ENCODE results near the gene PIH1D1. TPM values are rescaled to one million over a fixed set of nuclear protein-coding genes. Genes with fewer than 3 reads are reported as not detected.

The PIH1D1 gene
- total RNA-seq, 1 donor from 2014 or later: 73.2 TPM

DNA sequence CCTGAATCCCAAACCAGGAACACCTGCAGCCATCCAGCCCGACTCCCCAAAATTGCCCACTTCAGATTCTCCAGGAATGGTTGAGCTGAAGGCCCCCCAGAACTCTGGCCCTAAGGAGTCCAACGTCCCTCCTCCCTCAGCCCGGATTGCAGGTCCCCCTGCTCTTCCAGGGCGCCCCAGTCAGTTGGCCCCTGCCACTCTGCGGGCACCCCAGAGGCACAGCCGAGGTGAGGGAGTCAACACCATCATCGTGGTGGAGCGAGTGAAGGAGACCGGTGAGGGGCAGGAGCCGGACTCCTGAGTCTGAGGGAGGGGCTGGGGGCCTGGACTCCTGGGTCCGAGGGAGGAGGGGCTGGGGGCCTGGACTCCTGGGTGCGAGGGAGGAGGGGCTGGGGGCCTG lies 24.3 kb downstream of the PIH1D1 start:
- no peak for ATAC-seq
- DNase-seq (ENCODE audit: low spot score): no peak
- intact Hi-C loops (cut with DNase I): no loop called here

DNA sequence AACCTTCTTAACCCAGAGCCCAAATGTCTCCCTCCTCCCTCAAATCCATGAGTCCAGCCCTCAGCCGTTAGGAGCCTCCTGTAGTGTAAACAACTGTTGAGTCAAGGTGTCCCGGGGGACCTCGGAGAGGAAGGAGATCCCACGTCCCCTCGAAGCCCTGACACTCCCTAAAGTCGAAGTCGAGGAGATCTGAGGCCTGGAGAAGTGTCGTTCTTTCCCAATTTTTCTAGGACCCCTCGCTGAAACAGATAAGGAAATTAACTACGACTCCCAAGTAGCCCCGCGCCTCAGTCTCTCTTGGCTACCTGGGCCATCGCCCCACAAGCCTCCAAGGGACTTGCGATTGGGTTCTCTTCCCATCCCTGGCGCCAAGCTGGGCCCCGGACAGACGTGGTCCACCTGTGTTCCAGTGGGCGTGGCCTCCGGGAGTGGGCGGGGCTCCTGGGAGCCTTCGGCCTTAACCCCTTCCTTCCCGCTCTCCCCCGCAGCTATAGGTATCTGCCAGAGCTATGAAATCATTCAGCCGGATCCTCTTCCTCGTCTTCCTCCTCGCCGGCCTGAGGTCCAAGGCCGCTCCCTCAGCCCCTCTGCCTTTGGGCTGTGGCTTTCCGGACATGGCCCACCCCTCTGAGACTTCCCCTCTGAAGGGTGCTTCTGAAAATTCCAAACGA lies 25.6 kb downstream of the PIH1D1 start:
- ATAC-seq (no peak), DNase-seq (ENCODE audit: low spot score) (no peak)
- intact Hi-C loops (cut with DNase I): no loop called here

DNA sequence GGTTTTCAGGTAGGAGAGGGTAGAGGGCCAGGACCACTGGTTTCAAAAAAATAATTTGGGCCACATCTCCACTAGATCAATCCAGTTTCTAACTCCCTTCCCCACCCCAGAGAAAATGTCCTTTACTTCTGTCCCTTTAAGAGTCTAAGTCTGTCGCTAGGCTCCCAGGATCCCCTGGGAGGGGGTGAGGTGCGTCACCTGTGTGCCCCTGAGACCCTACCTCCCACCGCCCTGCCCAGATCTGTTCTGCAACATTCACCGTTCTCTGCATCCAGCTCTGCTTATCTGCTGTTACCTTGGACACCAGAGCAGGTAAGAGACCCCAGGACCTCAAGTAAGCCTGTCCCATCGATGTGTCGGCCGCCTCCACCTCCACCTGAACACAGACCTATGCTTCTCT lies 26.4 kb downstream of the PIH1D1 start, which contains the start of gene GFY:
GFY (plus strand) TSS at position 211 of the 400 bp plus-strand sequence. CDS start 1,043 bp downstream, outside the sequence.
- intact Hi-C loops (cut with DNase I): no loop called here
- DNase-seq (ENCODE audit: low spot score) (no peak), ATAC-seq (no peak)

DNA sequence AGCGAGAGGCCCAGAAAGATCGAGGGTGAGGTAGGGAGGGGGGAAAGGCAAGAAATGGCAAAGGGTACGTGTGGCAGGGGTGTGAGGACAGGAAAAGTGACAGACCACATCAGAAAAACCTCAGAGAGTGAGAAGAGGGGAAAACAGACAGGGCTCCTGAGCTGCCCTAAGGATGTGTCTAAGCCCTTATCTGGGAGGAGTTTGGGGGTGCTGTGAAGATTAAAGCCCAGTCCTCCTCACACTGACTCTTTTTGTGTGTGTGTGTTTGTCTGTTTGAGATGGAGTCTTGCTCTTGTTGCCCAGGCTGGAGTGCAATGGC lies 27.7 kb downstream of the PIH1D1 start:
- intact Hi-C loops (cut with DNase I): no loop called here
- ATAC-seq (no peak), DNase-seq (ENCODE audit: low spot score) (no peak)

DNA sequence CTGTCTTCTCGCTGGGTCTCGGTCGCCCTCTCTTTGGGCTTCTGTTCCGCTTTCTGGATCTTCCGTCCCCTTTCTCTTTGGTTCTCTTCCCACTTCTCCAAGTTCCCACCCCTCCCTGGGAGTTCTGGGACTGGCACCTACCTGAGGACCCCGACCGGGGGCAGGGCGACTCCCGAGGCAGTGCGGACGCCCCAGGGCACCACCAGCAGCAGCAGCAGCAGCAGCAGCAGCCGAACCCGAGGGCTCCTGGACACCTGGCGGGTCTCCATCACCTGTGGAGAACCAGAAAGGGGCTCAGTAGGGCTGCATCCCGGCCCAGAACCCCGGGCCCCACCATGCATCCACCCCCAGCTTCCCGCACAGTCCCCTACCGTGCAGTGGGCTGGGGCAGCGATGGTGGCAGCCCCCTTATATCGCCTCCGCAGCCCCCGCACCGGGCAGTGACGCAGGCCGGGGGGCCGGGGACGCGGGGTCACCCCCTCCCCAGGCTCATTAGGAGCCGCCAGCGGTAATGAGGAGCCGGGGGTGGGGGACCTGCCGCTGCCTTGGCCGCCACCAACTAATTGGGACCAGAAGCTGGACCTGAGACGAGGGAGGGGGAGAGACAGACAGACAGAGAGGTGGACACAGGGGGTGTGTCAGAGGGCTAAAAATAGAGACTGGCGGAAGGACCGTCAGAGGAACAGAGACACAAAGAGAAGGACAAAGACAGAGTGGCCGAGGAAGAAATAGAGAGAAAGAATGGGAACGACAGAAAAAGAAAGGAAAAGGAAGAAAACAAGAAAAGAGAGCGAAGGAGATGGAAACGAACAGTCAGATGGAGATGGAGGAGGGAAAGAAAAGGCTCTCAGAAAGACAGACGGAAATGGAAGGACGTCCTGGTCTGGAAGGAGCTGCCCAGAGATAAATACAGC lies 28.3 kb downstream of the PIH1D1 start, which contains the start of gene PTH2:
PTH2 (minus strand) TSS at position 371 of the 914 bp plus-strand sequence; CDS start at position 269, 102 bp downstream.
- ATAC-seq: no peak
- intact Hi-C loops (cut with DNase I): no loop called here
- no peak for DNase-seq (ENCODE audit: low spot score)

DNA sequence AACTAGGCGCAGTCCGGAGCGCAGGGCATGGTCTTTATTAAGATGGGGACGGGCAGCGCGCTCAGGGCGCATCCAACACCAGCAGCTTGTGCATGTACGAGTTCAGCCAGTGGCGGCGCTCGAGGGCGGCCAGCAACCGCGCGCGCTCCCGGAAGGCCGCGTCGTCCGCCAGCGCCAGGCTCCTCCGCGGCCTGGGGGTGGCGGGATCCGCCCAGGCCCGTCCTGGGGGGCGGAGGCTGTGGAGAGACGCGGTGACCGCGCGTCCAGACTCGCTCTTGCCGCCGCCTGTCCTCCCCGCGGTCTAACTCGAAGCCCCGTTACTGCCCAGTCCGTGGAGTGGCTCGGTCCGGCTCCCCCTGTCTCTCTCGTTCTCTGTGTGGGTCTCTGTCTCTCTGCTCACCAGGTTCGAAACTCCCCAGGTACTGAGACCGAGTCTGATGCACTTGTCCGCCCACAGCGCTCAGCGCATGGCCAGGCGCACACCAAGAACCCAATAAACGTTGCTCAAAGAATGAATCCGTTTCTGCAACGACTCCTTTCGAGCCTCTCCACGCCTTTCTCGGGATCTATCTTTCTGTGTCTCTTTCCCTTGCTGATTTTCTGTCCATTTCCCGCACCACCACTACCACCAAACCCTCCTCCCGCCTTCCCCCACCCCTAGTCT lies 29.1 kb downstream of the PIH1D1 start:
- intact Hi-C loops (cut with DNase I): no loop called here
- DNase-seq (ENCODE audit: low spot score): no peak
- ATAC-seq: no peak

DNA sequence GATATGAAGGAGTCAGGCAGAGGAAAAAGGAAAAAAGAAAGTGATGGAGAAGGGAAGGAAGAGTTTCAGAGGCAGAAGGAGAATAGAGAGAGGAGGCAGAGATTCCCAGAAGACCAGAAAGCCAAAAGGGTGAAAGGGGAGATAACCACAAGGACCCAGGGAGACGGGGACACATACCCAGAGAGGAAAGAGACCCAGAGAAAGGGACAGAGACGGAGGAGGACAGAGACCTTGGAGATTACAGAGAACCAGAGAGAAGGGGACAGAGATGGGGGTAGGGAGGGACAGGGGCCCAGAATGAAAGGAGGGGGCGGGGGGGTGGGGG lies 29.8 kb downstream of the PIH1D1 start:
- intact Hi-C loops (cut with DNase I): no loop called here
- DNase-seq (ENCODE audit: low spot score) (no peak), ATAC-seq (no peak)

DNA sequence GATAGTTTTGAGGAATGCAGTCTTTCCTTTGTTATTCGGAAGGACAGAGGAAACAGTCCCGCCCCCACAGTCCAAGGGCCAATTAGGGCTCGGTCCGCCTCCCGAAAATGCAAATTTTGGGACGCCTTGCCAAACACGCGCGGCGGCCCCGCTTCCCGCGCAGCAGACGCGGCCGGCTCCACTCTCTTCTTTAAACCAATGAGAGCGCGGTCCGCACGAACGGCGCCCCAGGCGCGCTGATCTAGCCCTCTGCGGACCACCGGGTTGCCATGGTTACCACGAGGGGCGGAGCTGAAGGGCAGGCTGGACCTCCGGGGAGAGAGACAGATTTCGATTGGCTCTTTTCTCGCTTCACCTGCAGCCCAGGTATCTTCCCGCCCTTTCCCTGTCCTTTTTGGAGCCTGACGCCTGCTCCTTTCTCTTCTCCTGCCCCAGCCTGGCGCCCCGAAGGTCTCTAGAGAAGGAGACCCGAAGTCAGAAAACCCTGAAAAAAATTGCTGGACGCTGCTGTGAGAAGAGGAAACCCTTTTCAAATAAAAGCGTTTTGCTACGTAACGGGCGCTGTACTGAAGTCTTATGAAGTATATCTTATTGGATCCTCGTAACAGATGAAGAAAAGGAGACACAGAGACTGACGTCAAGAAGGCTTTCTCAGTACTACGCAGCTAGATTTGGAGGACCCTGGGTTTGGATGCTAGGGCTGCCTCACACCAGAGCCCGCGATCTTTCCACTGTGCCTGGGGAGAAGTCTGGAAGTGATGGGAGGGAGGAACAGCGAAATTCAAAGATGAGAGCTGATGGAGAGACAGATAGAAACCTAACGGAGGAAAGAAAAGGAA lies 30.4 kb downstream of the PIH1D1 start:
- intact Hi-C loops (cut with DNase I): no loop called here
- ATAC-seq: peak; percentile 80
- peak; percentile 77 for DNase-seq (ENCODE audit: low spot score)

DNA sequence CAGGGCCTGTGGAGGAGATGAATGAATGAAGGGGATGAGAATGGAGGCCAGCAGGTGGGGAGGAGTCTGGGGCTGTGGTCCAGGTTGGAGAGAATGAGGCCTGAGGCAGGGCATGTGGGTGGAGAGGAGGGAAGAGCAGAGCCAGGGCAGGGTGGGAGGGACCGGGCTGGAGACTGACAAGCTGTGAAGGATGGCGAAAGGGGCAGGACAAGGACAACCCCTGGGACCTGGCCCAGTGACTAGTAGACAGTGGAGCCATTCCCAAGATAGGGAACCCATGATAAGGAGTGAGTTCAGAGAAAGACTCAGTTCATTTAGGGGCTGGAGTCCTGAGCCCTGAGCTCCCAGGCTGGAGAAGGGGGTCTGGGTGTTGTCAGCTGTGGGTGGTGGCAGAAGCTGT lies 31.4 kb downstream of the PIH1D1 start:
- no peak for ATAC-seq
- no peak for DNase-seq (ENCODE audit: low spot score)
- intact Hi-C loops (cut with DNase I): no loop called here

DNA sequence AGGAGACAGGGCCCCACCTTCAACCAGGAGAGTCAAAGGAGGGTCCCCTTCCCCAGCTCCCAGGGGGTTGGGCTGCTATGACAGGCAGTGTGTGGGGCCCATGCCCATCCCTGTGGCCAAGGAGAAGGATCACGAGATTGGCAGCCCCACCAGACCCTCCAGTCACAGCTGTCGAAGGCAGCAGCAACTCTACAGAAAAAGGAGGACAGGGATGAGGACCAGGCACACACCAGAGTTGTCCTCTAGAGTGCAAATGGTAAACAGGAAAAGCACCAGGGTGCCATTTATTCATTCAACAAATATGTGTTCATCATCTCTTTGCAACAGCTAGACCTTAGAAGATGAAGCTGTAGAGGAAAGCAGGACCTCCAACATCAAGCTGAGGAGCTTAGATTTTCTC lies 32.4 kb downstream of the PIH1D1 start:
- DNase-seq (ENCODE audit: low spot score): no peak
- no peak for ATAC-seq
- intact Hi-C loops (cut with DNase I): no loop called here

DNA sequence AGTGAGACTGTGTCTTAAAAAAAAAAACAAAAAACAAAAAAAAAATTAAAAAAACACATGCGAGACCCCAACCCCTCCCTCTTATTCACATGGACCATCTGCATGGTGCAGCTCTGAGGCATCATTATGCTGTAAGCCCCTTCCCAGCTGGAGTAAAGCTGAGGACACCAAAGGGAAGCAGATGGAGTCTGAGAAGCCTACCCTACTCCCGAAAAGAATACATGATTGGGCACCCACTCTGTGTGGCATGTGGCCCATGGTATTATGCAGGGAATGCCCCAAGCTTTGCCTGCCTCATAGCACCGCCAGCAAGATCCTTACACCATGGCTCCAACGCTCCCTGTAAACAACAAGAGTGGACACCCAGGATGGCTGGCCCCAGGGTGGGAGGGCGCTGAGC lies 33.1 kb downstream of the PIH1D1 start:
- no peak for DNase-seq (ENCODE audit: low spot score)
- intact Hi-C loops (cut with DNase I): no loop called here
- ATAC-seq: no peak

DNA sequence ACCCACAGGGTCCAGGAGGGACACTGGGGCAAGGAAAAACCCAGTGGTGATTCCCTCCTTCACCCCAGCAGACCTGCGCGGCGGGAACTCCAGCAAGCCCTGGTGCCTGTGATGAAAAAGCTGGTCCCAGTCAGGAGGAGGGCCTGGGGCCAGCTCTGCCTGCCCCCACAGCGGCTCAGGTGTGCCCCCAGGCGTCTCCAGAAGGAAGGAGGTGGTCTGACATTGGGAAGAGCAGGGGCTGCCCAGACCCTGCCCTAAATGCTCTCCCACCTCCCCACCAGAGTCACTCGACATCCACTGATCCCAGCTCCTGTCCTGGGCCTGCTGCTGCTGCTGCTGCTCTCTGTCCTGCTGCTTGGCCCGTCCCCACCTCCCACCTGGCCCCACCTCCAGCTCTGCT lies 34.5 kb downstream of the PIH1D1 start:
- no peak for DNase-seq (ENCODE audit: low spot score)
- intact Hi-C loops (cut with DNase I): no loop called here
- no peak for ATAC-seq

DNA sequence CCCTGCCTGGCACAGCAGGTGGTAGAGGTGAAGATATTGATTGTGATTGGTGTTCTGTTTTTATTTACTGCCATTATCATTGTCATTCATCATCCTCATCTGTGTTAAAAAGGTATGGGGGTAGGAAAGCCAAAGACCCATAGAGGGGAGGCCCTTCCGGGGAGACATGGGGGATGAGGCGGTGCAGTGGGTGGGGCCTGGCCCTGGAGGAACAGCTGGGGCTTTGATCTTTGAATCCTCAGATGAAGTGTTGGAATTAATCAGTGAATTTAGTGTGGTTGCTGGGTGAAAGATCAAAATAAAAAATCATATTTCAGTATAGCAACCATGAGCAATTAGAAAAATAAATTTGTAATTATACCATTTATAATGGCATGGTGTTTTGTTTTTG lies 35.8 kb downstream of the PIH1D1 start:
- intact Hi-C loops (cut with DNase I): no loop called here
- DNase-seq (ENCODE audit: low spot score): no peak
- no peak for ATAC-seq

DNA sequence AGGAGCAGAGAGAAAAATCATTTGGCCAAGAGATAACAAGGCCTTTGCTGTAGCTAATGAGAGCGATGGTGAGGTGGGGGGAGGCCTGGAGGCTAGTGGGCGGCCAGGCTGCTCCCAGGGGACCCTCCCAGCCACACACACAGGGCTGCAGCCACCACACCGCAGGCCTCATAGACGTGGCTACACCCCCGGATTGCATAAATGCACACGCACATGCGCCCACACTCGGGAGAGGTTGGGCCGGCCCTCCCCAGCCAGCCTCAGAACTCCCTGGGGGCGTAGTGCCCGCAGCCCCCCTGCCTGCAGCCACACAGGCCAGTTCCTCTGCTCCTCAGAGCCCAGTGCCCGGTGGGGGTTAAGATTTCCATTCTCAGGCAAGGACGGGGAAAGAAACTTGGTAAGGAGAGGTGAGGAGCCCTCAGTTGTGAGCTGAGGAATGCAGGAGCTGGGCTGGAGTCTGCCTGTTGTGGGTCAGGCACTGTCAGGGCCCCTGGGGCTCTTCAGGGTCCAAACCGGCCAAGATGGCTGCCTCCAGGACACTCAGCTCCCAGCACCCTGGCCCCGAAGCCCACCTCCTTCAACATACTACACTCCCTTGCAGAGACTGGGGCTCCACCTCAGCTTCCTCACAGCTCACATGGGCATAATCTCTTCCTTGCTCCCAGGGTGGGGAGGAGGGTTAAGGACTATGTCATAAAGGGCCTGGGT lies 36.4 kb downstream of the PIH1D1 start:
- peak; percentile 43 for ATAC-seq
- intact Hi-C loops (cut with DNase I): no loop called here
- DNase-seq (ENCODE audit: low spot score): no peak

DNA sequence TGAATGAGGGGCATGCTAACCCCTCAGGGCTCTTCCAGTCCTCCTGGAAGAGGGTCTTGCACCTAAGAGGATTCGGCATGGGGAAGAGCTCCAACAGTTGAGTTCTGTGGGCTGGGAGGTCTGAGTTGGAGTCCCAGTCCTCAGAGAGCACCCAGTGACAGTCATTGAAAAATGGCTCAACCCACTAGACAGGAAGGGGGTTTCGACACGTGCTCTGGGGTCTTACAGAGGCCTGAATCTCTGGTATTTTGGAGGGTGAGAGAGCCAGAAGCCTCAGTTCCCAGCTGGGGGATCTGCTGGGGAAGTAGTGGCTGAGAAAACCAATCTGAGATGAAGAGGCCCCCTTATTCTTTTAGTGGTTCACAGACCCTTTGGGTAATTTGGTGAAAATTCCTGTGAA lies 37.4 kb downstream of the PIH1D1 start:
- no peak for DNase-seq (ENCODE audit: low spot score)
- no peak for ATAC-seq
- intact Hi-C loops (cut with DNase I): no loop called here

DNA sequence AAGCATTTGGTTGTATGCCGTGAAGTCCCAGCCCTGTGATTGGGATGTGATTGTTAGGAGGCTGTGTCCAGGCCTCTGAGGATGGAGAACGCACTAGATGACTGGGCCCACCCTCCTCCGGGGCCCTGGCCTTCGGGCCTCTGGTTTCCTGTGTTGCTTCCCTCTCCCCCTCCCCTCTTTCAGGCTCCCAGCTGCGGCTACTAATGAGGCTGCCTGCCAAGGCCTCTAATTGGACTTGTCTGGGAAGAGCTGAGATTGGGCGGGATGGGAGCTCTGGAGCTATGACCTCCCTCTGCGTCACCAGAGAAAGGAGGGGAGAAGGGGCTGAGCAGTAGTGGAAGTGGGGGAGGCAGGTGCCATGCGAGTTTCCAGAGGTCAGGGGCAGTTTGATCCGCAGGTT lies 38.3 kb downstream of the PIH1D1 start:
- ATAC-seq (no peak), DNase-seq (ENCODE audit: low spot score) (no peak)
- intact Hi-C loops (cut with DNase I): no loop called here

DNA sequence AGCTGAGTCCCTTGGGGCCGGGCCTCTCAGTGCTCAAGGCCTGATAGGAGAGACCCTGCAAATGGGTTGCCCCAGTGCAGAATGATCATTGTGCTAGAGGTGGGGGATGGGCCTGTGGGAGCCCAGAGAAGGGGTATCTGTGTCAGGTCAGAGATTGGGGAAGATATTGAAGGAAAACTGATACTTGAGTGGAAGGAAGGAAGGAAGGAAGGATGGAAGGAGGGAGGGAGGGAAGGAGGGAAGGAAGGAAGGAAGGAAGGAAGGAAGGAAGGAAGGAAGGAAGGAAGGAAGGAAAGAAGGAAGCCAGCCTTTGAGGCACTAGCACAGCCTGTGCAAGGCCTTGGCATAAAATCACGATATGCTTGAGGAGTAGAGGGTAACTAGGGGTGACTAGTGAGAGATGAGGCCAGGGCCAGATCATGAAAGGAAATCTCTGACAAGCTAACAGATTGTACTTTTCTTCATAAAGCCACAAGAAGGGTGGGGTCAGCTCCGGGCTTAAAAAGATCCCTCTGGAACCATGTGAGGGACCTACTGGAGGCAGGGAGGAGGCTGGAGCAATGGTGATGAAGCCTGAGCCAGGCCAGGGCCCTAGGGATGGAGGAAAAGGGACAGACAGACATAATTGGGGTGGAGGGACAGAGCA lies 39.8 kb downstream of the PIH1D1 start:
- ATAC-seq: no peak
- no peak for DNase-seq (ENCODE audit: low spot score)
- intact Hi-C loops (cut with DNase I): no loop called here

DNA sequence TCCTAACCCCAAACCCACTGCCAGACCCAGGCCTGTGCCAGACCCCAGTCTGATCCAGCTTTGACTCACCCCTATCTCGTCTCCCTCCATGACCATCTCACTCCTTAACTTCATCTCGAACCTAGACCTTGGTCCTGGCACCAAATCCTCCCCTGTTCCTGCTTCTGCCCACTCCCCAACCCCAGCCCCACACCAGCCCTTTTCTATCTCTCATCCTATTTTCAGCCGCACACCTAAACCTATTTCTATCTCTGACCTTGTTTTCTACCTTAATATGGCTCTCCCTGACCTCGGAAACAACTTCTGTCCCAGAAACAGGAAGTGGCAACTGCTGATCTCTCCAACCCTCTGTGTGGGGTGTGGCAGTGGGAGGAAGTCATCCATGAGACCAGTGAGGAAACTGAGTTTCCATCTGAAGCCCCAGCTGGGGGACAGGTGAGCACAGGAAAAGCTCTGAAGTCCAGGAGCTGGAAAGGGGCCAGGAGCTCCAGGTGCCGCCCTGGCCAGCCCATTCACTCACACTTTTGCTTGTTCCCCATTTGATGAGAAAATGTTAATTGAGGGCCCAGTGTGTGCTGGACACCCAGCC lies 42.1 kb downstream of the PIH1D1 start:
- intact Hi-C loops (cut with DNase I): no loop called here
- ATAC-seq (no peak), DNase-seq (ENCODE audit: low spot score) (no peak)
